Liver (tissue), 9 donors: ENCODE results near the gene CGNL1. TPM values are rescaled to one million over a fixed set of nuclear protein-coding genes. Genes with fewer than 3 reads are reported as not detected.

ENCODE experiments used
- DNase-seq: peaks from one replicate; pipeline ENCODE4 v3.0.0-alpha.2; 2017; ENCODE audit warnings: low spot score
- H3K27ac ChIP-seq, 2 donors: one replicate each; pipeline ENCODE4 v1.7.0; 2013; ENCODE audit warnings: inconsistent platforms in 2 of 2, low read length in 2 of 2, control low read depth in 1 of 2, low read depth in 1 of 2, mild to moderate bottlenecking in 1 of 2
- H3K27me3 ChIP-seq, 4 donors: one replicate each; pipeline versions ENCODE4 v1.6.1 to v1.7.0; 2013; ENCODE audit warnings: low read length in 3 of 4, inconsistent platforms in 1 of 4, mild to moderate bottlenecking in 1 of 4, moderate library complexity in 1 of 4; ENCODE audit not compliant: control insufficient read depth in 4 of 4, insufficient read depth in 4 of 4
- H3K36me3 ChIP-seq, 4 donors: one replicate each; pipeline versions ENCODE4 v1.6.1 to v1.7.0; 2013; ENCODE audit warnings: low read length in 3 of 4, mild to moderate bottlenecking in 3 of 4, low read depth in 1 of 4, moderate library complexity in 1 of 4; ENCODE audit not compliant: control insufficient read depth in 4 of 4, insufficient read depth in 3 of 4
- H3K4me1 ChIP-seq, 4 donors: one replicate each; pipeline versions ENCODE4 v1.6.1 to v1.7.0; 2013; ENCODE audit warnings: low read length in 3 of 4, mild to moderate bottlenecking in 3 of 4, moderate library complexity in 1 of 4; ENCODE audit not compliant: control insufficient read depth in 4 of 4, insufficient read depth in 4 of 4
- H3K4me3 ChIP-seq, 3 donors: one replicate each; pipeline versions ENCODE4 v1.6.1 to v1.7.0; 2013; ENCODE audit warnings: low read length in 3 of 3, control low read depth in 1 of 3, low read depth in 1 of 3, mild to moderate bottlenecking in 1 of 3
- H3K9ac ChIP-seq, 2 donors: one replicate each; pipeline ENCODE4 v1.7.0; 2013; ENCODE audit warnings: low read length in 2 of 2, mild to moderate bottlenecking in 2 of 2, moderate library complexity in 2 of 2, control low read depth in 1 of 2, low read depth in 1 of 2
- H3K9me3 ChIP-seq, 4 donors: one replicate each; pipeline versions ENCODE4 v1.6.1 to v1.7.0; 2013; ENCODE audit warnings: low read length in 3 of 4; ENCODE audit not compliant: control insufficient read depth in 4 of 4
- EGR1 ChIP-seq, 2 donors: IDR thresholded peaks; 2 replicates each; pipeline ENCODE4 v1.6.1; 2016 to 2018; ENCODE audit warnings: antibody characterized with exemption in 2 of 2, low read depth in 2 of 2
- FOXA1 ChIP-seq: IDR thresholded peaks from 2 replicates; pipeline ENCODE4 v1.6.1; 2016; ENCODE audit warnings: antibody characterized with exemption
- FOXA2 ChIP-seq: IDR thresholded peaks from 2 replicates; pipeline ENCODE4 v1.6.1; 2016; ENCODE audit warnings: antibody characterized with exemption
- GABPA ChIP-seq, 2 donors: IDR thresholded peaks in 1 of 2; conservative IDR thresholded peaks in 1 of 2; 2 replicates each; pipeline ENCODE4 v1.6.1; 2016; ENCODE audit warnings: antibody characterized with exemption in 2 of 2, mild to moderate bottlenecking in 1 of 2, moderate library complexity in 1 of 2
- HNF4A ChIP-seq, 2 donors: conservative IDR thresholded peaks; 2 replicates each; pipeline ENCODE4 v1.6.1; 2016; ENCODE audit warnings: antibody characterized with exemption in 2 of 2, mild to moderate bottlenecking in 2 of 2
- HNF4G ChIP-seq: IDR thresholded peaks from 2 replicates; pipeline ENCODE4 v1.6.1; 2016; ENCODE audit warnings: antibody characterized with exemption
- JUND ChIP-seq, 2 donors: IDR thresholded peaks; 2 replicates each; pipeline ENCODE4 v1.6.1; 2016; ENCODE audit warnings: antibody characterized with exemption in 2 of 2
- NR2F2 ChIP-seq: IDR thresholded peaks from 2 replicates; pipeline ENCODE4 v1.6.1; 2016; ENCODE audit warnings: antibody characterized with exemption
- RAD21 ChIP-seq, 2 donors: IDR thresholded peaks; 2 replicates each; pipeline ENCODE4 v1.6.1; 2016; ENCODE audit warnings: antibody characterized with exemption in 2 of 2, mild to moderate bottlenecking in 2 of 2
- RXRA ChIP-seq, 2 donors: IDR thresholded peaks; 2 replicates each; pipeline ENCODE4 v1.6.1; 2017 to 2018; ENCODE audit warnings: antibody characterized with exemption in 2 of 2, mild to moderate bottlenecking in 1 of 2
- SP1 ChIP-seq: IDR thresholded peaks from 2 replicates; pipeline ENCODE4 v1.6.1; 2018; ENCODE audit warnings: antibody characterized with exemption, mild to moderate bottlenecking
- TAF1 ChIP-seq: conservative IDR thresholded peaks from 2 replicates; pipeline ENCODE4 v1.6.1; 2016; ENCODE audit warnings: antibody characterized with exemption, mild to moderate bottlenecking
- YY1 ChIP-seq: IDR thresholded peaks from 2 replicates; pipeline ENCODE4 v1.6.1; 2016; ENCODE audit warnings: antibody characterized with exemption, mild to moderate bottlenecking
- WGBS: extraction: QIAGEN DNeasy Blood & Tissue Kit; methylation state at CpG from one replicate; pipeline ENCODE4 v1.1.7; 2013; 5-methylcytosine and 5-hydroxymethylcytosine counted together
- polyA plus RNA-seq, 2 donors: library from polyadenylated mRNA; stranded (reverse) in 1 of 2; unstranded in 1 of 2; fragments of 200-250 nt in 1 of 2; fragments of >200 nt in 1 of 2; fragmentation: Nextera tagmentation in 1 of 2; extraction: Ambion mirVana in 1 of 2; gene quantifications; one replicate each; pipeline versions ENCODE4 v1.2.1 to v1.2.3, GENCODE V29; 2013 to 2015
- total RNA-seq, 2 donors: library from RNA; depleted of rRNA; stranded (reverse); fragments of >200 nt; gene quantifications; one replicate each; pipeline ENCODE4 v1.2.3, GENCODE V29; 2014
- TF ChIP-seq, protein P1 (sequence below): fragments of 150-350 bp; IDR thresholded peaks from 2 replicates; pipeline ENCODE4 v1.5.1; 2017; ENCODE audit warnings: improper control_type of control experiment, low read depth, low read length; ENCODE audit not compliant: missing input control
- TF ChIP-seq, protein P2 (sequence below): IDR thresholded peaks from 2 replicates; pipeline ENCODE4 v1.6.1; 2016; ENCODE audit warnings: antibody characterized with exemption
- TF ChIP-seq, protein P3 (sequence below): IDR thresholded peaks from 2 replicates; pipeline ENCODE4 v1.6.1; 2016; ENCODE audit warnings: antibody characterized with exemption, mild to moderate bottlenecking
- TF ChIP-seq, protein P4 (sequence below): IDR thresholded peaks from 2 replicates; pipeline ENCODE4 v1.6.1; 2016; ENCODE audit warnings: antibody characterized with exemption
- TF ChIP-seq, protein P5 (sequence below): IDR thresholded peaks from 2 replicates; pipeline ENCODE4 v1.6.1; 2016; ENCODE audit warnings: antibody characterized with exemption
- donor health status: healthy.
- donor health status: healthy.
- donor health status: healthy.
- donor health status: healthy.
- donor health status: healthy.

The CGNL1 gene
- total and polyA plus RNA-seq, 4 donors = 12.0 to 31.9 (median 16.1) TPM

DNA sequence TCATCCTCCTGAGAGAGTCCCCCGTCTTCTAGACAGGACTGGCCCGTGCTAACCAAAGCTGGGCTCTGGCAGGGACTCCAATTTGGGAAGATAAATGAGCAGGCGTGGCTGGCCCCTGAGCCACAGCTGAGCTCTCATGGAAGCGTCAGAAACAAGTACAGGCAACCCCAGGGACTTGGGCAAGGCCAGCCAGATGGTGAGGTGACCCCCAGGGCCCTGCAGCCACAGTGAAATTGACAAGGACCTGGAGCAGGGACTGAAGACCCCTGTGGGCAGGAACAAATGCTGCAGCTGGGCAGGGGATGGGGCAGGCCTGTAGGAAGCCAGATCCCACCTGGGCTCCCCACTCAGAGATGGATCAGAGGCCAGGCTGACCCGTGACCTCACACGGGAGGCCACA is 32.8 kb upstream of the CGNL1 start:
- no peak overlapping the region for H3K4me3 ChIP-seq
- H3K9me3 ChIP-seq = no peaks in the 10 kb centered on the region
- no peak overlapping the region for H3K27ac ChIP-seq
- H3K36me3 ChIP-seq = no peaks in the 10 kb centered on the region
- no peak for DNase-seq
- no peak overlapping the region for H3K9ac ChIP-seq
- H3K27me3 ChIP-seq = no peaks in the 10 kb centered on the region
- TF ChIP-seq, protein P1, sequence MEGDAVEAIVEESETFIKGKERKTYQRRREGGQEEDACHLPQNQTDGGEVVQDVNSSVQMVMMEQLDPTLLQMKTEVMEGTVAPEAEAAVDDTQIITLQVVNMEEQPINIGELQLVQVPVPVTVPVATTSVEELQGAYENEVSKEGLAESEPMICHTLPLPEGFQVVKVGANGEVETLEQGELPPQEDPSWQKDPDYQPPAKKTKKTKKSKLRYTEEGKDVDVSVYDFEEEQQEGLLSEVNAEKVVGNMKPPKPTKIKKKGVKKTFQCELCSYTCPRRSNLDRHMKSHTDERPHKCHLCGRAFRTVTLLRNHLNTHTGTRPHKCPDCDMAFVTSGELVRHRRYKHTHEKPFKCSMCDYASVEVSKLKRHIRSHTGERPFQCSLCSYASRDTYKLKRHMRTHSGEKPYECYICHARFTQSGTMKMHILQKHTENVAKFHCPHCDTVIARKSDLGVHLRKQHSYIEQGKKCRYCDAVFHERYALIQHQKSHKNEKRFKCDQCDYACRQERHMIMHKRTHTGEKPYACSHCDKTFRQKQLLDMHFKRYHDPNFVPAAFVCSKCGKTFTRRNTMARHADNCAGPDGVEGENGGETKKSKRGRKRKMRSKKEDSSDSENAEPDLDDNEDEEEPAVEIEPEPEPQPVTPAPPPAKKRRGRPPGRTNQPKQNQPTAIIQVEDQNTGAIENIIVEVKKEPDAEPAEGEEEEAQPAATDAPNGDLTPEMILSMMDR = no peak
- no peak for TF ChIP-seq YY1
- TF ChIP-seq, protein P2, sequence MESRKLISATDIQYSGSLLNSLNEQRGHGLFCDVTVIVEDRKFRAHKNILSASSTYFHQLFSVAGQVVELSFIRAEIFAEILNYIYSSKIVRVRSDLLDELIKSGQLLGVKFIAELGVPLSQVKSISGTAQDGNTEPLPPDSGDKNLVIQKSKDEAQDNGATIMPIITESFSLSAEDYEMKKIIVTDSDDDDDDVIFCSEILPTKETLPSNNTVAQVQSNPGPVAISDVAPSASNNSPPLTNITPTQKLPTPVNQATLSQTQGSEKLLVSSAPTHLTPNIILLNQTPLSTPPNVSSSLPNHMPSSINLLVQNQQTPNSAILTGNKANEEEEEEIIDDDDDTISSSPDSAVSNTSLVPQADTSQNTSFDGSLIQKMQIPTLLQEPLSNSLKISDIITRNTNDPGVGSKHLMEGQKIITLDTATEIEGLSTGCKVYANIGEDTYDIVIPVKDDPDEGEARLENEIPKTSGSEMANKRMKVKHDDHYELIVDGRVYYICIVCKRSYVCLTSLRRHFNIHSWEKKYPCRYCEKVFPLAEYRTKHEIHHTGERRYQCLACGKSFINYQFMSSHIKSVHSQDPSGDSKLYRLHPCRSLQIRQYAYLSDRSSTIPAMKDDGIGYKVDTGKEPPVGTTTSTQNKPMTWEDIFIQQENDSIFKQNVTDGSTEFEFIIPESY = no peak
- TF ChIP-seq HNF4A (conservative IDR thresholded peaks at IDR 0.05) = no peak
- TF ChIP-seq, protein P3, sequence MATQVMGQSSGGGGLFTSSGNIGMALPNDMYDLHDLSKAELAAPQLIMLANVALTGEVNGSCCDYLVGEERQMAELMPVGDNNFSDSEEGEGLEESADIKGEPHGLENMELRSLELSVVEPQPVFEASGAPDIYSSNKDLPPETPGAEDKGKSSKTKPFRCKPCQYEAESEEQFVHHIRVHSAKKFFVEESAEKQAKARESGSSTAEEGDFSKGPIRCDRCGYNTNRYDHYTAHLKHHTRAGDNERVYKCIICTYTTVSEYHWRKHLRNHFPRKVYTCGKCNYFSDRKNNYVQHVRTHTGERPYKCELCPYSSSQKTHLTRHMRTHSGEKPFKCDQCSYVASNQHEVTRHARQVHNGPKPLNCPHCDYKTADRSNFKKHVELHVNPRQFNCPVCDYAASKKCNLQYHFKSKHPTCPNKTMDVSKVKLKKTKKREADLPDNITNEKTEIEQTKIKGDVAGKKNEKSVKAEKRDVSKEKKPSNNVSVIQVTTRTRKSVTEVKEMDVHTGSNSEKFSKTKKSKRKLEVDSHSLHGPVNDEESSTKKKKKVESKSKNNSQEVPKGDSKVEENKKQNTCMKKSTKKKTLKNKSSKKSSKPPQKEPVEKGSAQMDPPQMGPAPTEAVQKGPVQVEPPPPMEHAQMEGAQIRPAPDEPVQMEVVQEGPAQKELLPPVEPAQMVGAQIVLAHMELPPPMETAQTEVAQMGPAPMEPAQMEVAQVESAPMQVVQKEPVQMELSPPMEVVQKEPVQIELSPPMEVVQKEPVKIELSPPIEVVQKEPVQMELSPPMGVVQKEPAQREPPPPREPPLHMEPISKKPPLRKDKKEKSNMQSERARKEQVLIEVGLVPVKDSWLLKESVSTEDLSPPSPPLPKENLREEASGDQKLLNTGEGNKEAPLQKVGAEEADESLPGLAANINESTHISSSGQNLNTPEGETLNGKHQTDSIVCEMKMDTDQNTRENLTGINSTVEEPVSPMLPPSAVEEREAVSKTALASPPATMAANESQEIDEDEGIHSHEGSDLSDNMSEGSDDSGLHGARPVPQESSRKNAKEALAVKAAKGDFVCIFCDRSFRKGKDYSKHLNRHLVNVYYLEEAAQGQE = no peak
- no peak for TF ChIP-seq GABPA (IDR thresholded peaks at IDR 0.05 in 1 of 2, conservative IDR thresholded peaks at IDR 0.05 in 1 of 2)
- TF ChIP-seq FOXA2 = no peak
- TF ChIP-seq, protein P4, sequence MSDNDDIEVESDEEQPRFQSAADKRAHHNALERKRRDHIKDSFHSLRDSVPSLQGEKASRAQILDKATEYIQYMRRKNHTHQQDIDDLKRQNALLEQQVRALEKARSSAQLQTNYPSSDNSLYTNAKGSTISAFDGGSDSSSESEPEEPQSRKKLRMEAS = no peak
- no peak for TF ChIP-seq FOXA1
- TF ChIP-seq RAD21 (IDR thresholded peaks at IDR 0.05) = no peak
- TF ChIP-seq SP1 = no peak
- TF ChIP-seq, protein P5, sequence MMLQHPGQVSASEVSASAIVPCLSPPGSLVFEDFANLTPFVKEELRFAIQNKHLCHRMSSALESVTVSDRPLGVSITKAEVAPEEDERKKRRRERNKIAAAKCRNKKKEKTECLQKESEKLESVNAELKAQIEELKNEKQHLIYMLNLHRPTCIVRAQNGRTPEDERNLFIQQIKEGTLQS = no peak
- no peak for TF ChIP-seq JUND (IDR thresholded peaks at IDR 0.05)
- TF ChIP-seq EGR1 (IDR thresholded peaks at IDR 0.05; ENCODE audit: low read depth in 2 of 2) = no peak
- TF ChIP-seq HNF4G = no peak
- TF ChIP-seq RXRA (IDR thresholded peaks at IDR 0.05) = no peak
- TF ChIP-seq TAF1 = no peak
- no peak for TF ChIP-seq NR2F2
- no peaks in the 10 kb centered on the region for H3K4me1 ChIP-seq
- WGBS = 73% methylated on average over 6 of the region's 6 CpGs
